GM04504 (cell line): Measurements from ENCODE around the gene ARMH4.
"Not testable (repeated sequence)": the region's sequence is repeated elsewhere in the genome, so short reads cannot be mapped to it uniquely, and the experiment has no call there.

Experiments used
- DNase-seq: peaks from one replicate; pipeline ENCODE4 v3.0.0-alpha.2; 2012; ENCODE audit warnings: low read depth

The ARMH4 gene

GRCh38 chr14:58146399-58146798, 5.6 kb downstream of the ARMH4 start:
- DNase-seq = no peak

GRCh38 chr14:58145936-58146335, 6.1 kb downstream of the ARMH4 start:
- DNase-seq = no peak

- no peak for DNase-seq
Observed at GRCh38 chr14:58143106-58143505, 8.9 kb downstream of the ARMH4 start.

GRCh38 chr14:58141893-58142292, 10.1 kb downstream of the ARMH4 start:
- no peak for DNase-seq

GRCh38 chr14:58138714-58139482, 13.1 kb downstream of the ARMH4 start:
- no peak for DNase-seq

- no peak for DNase-seq
Observed at GRCh38 chr14:58138031-58138713, 13.8 kb downstream of the ARMH4 start.

- DNase-seq = no peak
Observed at GRCh38 chr14:58133739-58134138, 18.3 kb downstream of the ARMH4 start.

- DNase-seq = no peak
Observed at GRCh38 chr14:58131386-58131785, 20.6 kb downstream of the ARMH4 start.

- DNase-seq = no peak
Observed at GRCh38 chr14:58130116-58130782, 21.8 kb downstream of the ARMH4 start.

- no peak for DNase-seq
Observed at GRCh38 chr14:58129208-58129607, 22.8 kb downstream of the ARMH4 start.

GRCh38 chr14:58128416-58128815, 23.6 kb downstream of the ARMH4 start:
- DNase-seq = no peak

- DNase-seq = not testable (repeated sequence)
Observed at GRCh38 chr14:58122546-58122945, 29.5 kb downstream of the ARMH4 start.

GRCh38 chr14:58121530-58122186, 30.4 kb downstream of the ARMH4 start:
- DNase-seq = no peak

GRCh38 chr14:58119381-58119780, 32.6 kb downstream of the ARMH4 start:
- DNase-seq = no peak

- DNase-seq = no peak
Observed at GRCh38 chr14:58118097-58118815, 33.8 kb downstream of the ARMH4 start.

- DNase-seq = no peak
Observed at GRCh38 chr14:58109744-58110143, 42.3 kb downstream of the ARMH4 start.

- no peak for DNase-seq
Observed at GRCh38 chr14:58108717-58109116, 43.3 kb downstream of the ARMH4 start.

GRCh38 chr14:58107947-58108552, 44.0 kb downstream of the ARMH4 start:
- DNase-seq = peak; percentile 24

GRCh38 chr14:58107041-58107440, 45.0 kb downstream of the ARMH4 start:
- DNase-seq = no peak

GRCh38 chr14:58106446-58106845, 45.6 kb downstream of the ARMH4 start:
- no peak for DNase-seq

GRCh38 chr14:58104808-58105207, 47.2 kb downstream of the ARMH4 start:
- no peak for DNase-seq
